ENCODE results near the gene GAB1.

GAB1 gene

DNA sequence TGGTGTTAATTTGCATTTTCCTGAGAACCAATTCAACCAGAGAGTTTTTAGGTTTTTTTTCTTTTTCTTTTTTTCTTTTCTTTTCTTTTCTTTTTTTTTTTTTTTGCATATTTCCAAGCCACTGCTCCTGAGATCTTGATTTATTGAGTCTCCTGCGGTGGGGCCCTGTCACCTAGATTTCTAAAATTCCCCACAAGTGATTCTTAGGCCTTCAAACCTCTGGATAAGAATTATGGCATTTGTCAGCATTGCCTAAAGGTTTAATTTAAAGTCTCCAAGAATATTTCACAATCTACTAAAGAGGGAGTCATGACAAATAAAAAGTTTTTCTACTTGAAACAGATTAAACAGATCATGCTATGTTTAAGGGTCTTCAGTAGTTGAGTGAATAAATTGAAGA is 84.9 kb downstream of the GAB1 start:
- CTCF ChIA-PET, result no interaction called here
- no peaks in the 10 kb centered on the region for H3K9me3 Mint-ChIP-seq

DNA sequence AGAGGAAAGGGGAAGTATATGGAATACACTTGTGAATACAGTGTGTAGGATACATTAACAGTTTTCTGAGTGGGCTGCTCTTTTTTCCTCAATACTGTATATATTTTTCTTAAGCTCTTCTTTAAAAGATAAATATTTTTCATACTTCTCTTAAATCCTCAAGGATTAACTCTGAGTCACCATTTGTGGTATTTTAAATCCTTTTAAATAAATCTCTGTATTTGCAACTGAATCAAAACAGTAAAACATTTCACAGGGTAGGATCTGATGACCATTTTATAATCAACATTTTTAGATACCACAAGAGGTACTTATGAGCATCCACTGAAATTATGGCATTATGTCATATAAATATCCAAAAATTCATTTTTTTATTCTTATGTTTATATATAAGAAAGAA is 87.6 kb downstream of the GAB1 start:
- no peaks in the 10 kb centered on the region for H3K9me3 Mint-ChIP-seq
- no peaks in the 10 kb centered on the region for H3K27me3 Mint-ChIP-seq
- no peaks in the 10 kb centered on the region for H3K4me1 Mint-ChIP-seq
- no peak overlapping the region for H3K27ac Mint-ChIP-seq
- CTCF ChIA-PET, result no interaction called here
- H3K36me3 Mint-ChIP-seq, result no peaks in the 10 kb centered on the region
- no peak for DNase-seq
- no peak overlapping the region for H3K4me3 Mint-ChIP-seq

More for the DNA sequence above, 84.9 kb downstream of the GAB1 start:
- Mint-ChIP-seq H3K27ac (no peak overlapping the region), H3K27me3 (no peaks in the 10 kb centered on the region), H3K4me1 (no peaks in the 10 kb centered on the region), H3K36me3 (no peaks in the 10 kb centered on the region), H3K4me3 (no peak overlapping the region)
- DNase-seq, result no peak

GRCh38 chr4:143431526-143432257 is 95.0 kb downstream of the GAB1 start:
- H3K27ac Mint-ChIP-seq, result no peak overlapping the region
- DNase-seq, result no peak
- H3K9me3 Mint-ChIP-seq, result peaks cover 4% of the 10 kb centered on the region
- CTCF ChIA-PET, result no interaction called here
- H3K4me3 Mint-ChIP-seq, result no peak overlapping the region
- H3K27me3 Mint-ChIP-seq, result peaks cover 4% of the 10 kb centered on the region
- no peaks in the 10 kb centered on the region for H3K36me3 Mint-ChIP-seq
- H3K4me1 Mint-ChIP-seq, result no peaks in the 10 kb centered on the region

DNA sequence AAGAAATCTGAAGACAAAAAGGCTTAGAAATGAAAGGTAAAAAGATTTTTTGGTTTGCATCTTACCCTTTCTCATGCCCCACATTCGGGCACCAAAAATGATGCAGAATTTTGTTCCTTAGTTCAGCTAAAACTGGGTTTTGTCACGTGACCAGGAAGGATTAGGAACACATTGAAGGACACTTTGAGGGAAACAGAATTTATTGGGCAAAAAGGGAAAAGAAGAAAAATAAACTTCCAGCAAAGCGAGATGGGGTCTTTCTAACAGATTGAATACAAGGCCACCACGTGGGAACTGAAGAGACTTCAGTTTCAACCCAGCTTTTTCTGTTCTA is 95.5 kb downstream of the GAB1 start:
- Mint-ChIP-seq H3K9me3 (peaks cover 4% of the 10 kb centered on the region), H3K27ac (no peak overlapping the region), H3K4me1 (no peaks in the 10 kb centered on the region), H3K27me3 (peaks cover 4% of the 10 kb centered on the region), H3K4me3 (no peak overlapping the region), H3K36me3 (no peaks in the 10 kb centered on the region)
- no peak for DNase-seq
- CTCF ChIA-PET, result interaction anchor here (1.0 kb wide), 1 partner anchor 17 kb away, joined by 4 read pairs; no protein-coding TSS in a partner anchor

DNA sequence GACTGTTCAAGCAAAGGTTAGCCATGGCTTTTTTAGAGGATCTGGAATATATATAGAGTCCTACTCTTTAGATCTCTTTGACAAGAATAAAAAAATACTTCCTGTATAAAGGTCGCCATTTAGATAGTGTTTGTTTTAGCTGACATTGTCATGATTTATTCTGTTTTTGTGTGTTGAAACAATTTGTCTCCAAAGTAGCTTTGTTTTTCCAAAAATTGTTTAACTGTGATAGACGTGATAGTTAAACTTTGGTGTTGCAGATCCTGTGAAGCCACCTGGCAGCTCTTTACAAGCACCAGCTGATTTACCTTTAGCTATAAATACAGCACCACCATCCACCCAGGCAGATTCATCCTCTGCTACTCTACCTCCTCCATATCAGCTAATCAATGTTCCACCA is 96.6 kb downstream of the GAB1 start:
- Mint-ChIP-seq H3K4me1 (no peaks in the 10 kb centered on the region), H3K27ac (no peak overlapping the region), H3K27me3 (peaks cover 4% of the 10 kb centered on the region), H3K9me3 (peaks cover 4% of the 10 kb centered on the region), H3K4me3 (no peak overlapping the region), H3K36me3 (no peaks in the 10 kb centered on the region)
- DNase-seq, result no peak
- CTCF ChIA-PET, result interaction anchor here (0.6 to 1.0 kb wide), 2 partner anchors 18 to 1756 kb away, joined by 3 to 4 read pairs; no protein-coding TSS in a partner anchor

- H3K9me3 Mint-ChIP-seq, result peaks cover under 1% of the 10 kb centered on the region
- no peak overlapping the region for H3K27ac Mint-ChIP-seq
- no peaks in the 10 kb centered on the region for H3K4me1 Mint-ChIP-seq
- no peak for DNase-seq
- CTCF ChIA-PET, result no interaction called here
- peaks cover 4% of the 10 kb centered on the region for H3K27me3 Mint-ChIP-seq
- H3K36me3 Mint-ChIP-seq, result no peaks in the 10 kb centered on the region
- H3K4me3 Mint-ChIP-seq, result no peak overlapping the region
Observed at GRCh38 chr4:143435955-143436354, 99.3 kb downstream of the GAB1 start.

DNA sequence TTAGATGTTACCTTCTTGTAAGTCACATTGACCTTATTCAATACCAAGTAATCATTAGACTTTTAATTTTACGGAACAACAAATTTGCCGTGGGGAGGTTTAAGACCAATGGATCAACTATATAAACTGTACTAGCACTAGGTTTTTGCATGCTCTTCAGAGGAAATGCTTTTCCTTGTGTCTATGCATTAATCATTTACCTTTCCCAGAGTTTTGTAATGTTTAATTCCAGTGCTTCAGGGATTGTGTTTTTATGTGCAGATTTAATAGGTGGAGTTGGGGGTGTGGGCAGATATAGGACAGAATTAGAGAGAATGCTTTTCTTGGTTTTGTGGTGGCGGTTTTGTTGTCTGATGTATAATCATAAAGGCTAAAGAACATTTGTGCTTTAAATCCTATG is 100.8 kb downstream of the GAB1 start:
- Mint-ChIP-seq H3K9me3 (no peaks in the 10 kb centered on the region), H3K36me3 (no peaks in the 10 kb centered on the region), H3K27me3 (no peaks in the 10 kb centered on the region), H3K4me3 (no peak overlapping the region), H3K27ac (no peak overlapping the region), H3K4me1 (no peaks in the 10 kb centered on the region)
- no peak for DNase-seq
- CTCF ChIA-PET, result no interaction called here

- CTCF ChIA-PET, result no interaction called here
- Mint-ChIP-seq H3K27me3 (no peaks in the 10 kb centered on the region), H3K36me3 (no peaks in the 10 kb centered on the region), H3K4me1 (no peaks in the 10 kb centered on the region), H3K4me3 (no peak overlapping the region), H3K9me3 (no peaks in the 10 kb centered on the region), H3K27ac (no peak overlapping the region)
- DNase-seq, result no peak
Observed at GRCh38 chr4:143437937-143438336, 101.3 kb downstream of the GAB1 start.

- CTCF ChIA-PET, result no interaction called here
- Mint-ChIP-seq H3K4me3 (no peak overlapping the region), H3K27me3 (no peaks in the 10 kb centered on the region), H3K36me3 (no peaks in the 10 kb centered on the region), H3K4me1 (no peaks in the 10 kb centered on the region), H3K27ac (no peak overlapping the region), H3K9me3 (no peaks in the 10 kb centered on the region)
- no peak for DNase-seq
Observed at GRCh38 chr4:143438710-143439109, 102.0 kb downstream of the GAB1 start.

GRCh38 chr4:143441109-143441508 is 104.4 kb downstream of the GAB1 start:
- CTCF ChIA-PET, result no interaction called here
- no peak for DNase-seq
- H3K4me3 Mint-ChIP-seq, result no peak overlapping the region
- H3K4me1 Mint-ChIP-seq, result no peaks in the 10 kb centered on the region
- no peaks in the 10 kb centered on the region for H3K27me3 Mint-ChIP-seq
- no peaks in the 10 kb centered on the region for H3K36me3 Mint-ChIP-seq
- H3K9me3 Mint-ChIP-seq, result no peaks in the 10 kb centered on the region
- H3K27ac Mint-ChIP-seq, result no peak overlapping the region

DNA sequence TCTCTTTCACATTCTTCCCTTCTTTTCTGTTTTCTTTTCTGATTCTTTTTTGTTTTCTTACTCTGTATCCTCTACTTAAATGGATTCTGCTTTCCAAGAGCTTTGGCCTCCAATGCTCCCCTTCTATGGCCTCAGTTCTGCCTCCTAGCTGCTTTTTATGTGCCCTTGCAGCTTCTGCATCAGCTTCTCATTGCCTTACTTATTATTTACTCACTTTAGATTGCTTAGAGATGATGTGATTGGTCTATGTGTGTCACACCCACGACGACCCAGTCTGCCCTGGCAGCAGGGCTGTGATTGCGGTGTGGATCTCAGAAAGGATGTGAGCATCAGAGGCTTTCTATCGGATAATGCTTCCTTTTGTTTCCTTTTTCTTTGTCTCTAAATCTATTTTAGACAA is 105.0 kb downstream of the GAB1 start:
- CTCF ChIA-PET, result no interaction called here
- Mint-ChIP-seq H3K9me3 (no peaks in the 10 kb centered on the region), H3K4me3 (no peak overlapping the region), H3K36me3 (no peaks in the 10 kb centered on the region), H3K27ac (no peak overlapping the region), H3K4me1 (no peaks in the 10 kb centered on the region), H3K27me3 (no peaks in the 10 kb centered on the region)
- DNase-seq, result no peak

DNA sequence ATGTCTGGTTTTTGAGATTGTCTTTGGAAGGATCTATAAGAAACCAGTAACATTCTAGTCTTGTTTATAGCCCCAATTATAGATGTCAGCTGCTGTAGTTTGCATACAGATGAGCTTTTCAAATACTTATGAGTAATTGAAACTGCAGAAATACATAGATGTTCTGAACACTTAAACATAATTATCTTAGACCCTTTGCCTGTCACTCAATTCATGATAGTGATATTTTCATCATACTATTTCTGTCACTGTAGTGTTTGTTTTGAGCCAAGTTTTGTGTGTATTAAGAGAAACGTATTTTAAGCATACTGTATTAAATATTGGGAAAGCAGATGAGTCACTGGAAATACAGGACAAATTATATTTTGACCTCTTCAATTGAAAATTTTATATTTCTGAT is 107.1 kb downstream of the GAB1 start:
- Mint-ChIP-seq H3K27me3 (no peaks in the 10 kb centered on the region), H3K9me3 (no peaks in the 10 kb centered on the region), H3K4me3 (no peak overlapping the region), H3K27ac (no peak overlapping the region), H3K36me3 (no peaks in the 10 kb centered on the region), H3K4me1 (no peaks in the 10 kb centered on the region)
- DNase-seq, result no peak
- CTCF ChIA-PET, result no interaction called here

GRCh38 chr4:143451186-143451585 is 114.5 kb downstream of the GAB1 start:
- Mint-ChIP-seq H3K36me3 (no peaks in the 10 kb centered on the region), H3K27me3 (no peaks in the 10 kb centered on the region), H3K27ac (no peak overlapping the region), H3K4me3 (no peak overlapping the region), H3K4me1 (no peaks in the 10 kb centered on the region), H3K9me3 (no peaks in the 10 kb centered on the region)
- CTCF ChIA-PET, result no interaction called here
- DNase-seq, result no peak

DNA sequence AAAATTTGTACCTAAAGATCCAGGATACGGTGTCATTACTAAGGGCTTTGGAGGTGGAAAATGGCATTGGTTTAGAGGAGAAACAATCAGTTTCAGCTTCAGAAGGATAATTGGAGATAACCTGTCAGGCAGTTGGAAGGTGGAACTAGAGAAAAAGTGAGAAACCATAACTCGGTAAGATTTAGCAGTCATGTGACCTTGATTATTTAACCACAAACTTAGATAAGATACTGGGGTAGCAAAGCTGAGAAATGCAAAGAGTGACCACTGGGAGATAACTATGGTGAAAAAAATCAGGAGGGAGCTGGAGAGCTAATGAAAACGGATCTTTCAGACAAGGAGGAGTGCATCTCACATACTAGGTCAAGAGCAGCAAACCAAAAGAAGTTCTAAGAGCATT is 118.5 kb downstream of the GAB1 start:
- H3K27ac Mint-ChIP-seq, result no peak overlapping the region
- no peaks in the 10 kb centered on the region for H3K9me3 Mint-ChIP-seq
- CTCF ChIA-PET, result no interaction called here
- no peaks in the 10 kb centered on the region for H3K36me3 Mint-ChIP-seq
- peaks cover 1% of the 10 kb centered on the region for H3K27me3 Mint-ChIP-seq
- H3K4me1 Mint-ChIP-seq, result no peaks in the 10 kb centered on the region
- H3K4me3 Mint-ChIP-seq, result no peak overlapping the region
- DNase-seq, result no peak

DNA sequence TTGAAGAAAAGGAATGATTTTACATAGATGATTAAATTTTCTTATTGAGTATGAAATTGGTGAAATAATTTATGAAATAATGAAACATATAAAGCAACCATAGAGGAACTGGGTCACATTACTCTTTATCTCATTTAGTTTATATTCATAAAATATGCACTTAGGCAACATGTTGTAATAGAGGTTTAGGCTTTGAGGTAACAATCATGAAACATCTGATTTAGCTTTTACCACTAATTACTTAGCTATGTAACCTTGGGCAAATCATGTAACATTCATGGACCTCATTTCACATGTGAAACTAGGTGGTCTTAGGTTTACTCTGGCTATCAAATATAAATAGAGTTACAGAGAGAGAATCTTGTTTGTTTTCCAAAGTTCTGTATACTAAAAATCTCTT is 122.3 kb downstream of the GAB1 start:
- H3K9me3 Mint-ChIP-seq, result no peaks in the 10 kb centered on the region
- peaks cover 3% of the 10 kb centered on the region for H3K27me3 Mint-ChIP-seq
- CTCF ChIA-PET, result no interaction called here
- H3K4me3 Mint-ChIP-seq, result no peak overlapping the region
- H3K36me3 Mint-ChIP-seq, result no peaks in the 10 kb centered on the region
- H3K4me1 Mint-ChIP-seq, result no peaks in the 10 kb centered on the region
- DNase-seq, result no peak
- no peak overlapping the region for H3K27ac Mint-ChIP-seq

Measured in activated naive CD4-positive, alpha-beta T cell treated with anti-CD3 and anti-CD28 coated beads, Interleukin-2, amount 10 ng/mL, durations not matched to agents 7 days and 5 days (primary cell).